PFSK-1 (cell line): Measurements from ENCODE around the gene ARHGAP10.

Experiments
- POLR2AphosphoS5 ChIP-seq: IDR thresholded peaks from 2 replicates; pipeline ENCODE4 v1.6.1; 2012; ENCODE audit warnings: low read depth, mild to moderate bottlenecking, control low read depth, low read length, moderate library complexity
- TAF1 ChIP-seq: IDR thresholded peaks from 2 replicates; pipeline ENCODE4 v1.6.1; 2012; ENCODE audit warnings: low read length, control low read depth, borderline replicate concordance; ENCODE audit not compliant: insufficient read depth
- TF ChIP-seq, protein P1 (sequence below), 2 experiments: IDR thresholded peaks; 2 replicates each; pipeline versions ENCODE4 v1.6.1 to v1.8.0; 2011 to 2012; ENCODE audit warnings: low read depth in 2 of 2, low read length in 2 of 2, control low read depth in 1 of 2, inconsistent platforms in 1 of 2, mild to moderate bottlenecking in 1 of 2, moderate library complexity in 1 of 2; ENCODE audit not compliant: insufficient read depth in 1 of 2

DNA sequence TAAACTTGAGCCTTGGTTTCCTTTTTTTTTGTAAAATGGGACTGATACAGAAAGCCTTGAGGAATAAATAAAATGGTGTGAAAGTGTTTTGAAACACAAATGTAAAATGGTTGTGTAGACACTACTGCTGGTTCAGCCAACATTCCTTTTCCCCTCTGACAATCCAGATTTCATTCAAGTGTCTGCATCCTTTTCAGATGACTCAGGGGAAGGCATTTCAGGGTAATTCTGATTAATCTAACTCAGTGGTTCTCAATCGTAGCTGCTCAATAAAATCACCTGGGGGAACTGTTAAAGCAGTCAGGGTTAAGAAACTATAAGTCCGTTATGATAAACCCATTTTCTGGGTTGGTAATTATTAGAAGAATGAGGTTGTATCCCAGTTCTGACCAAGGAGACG, 4.6 kb downstream of the ARHGAP10 start:
- TF ChIP-seq TAF1: no peak
- no peak for TF ChIP-seq POLR2AphosphoS5
- TF ChIP-seq, protein P1, sequence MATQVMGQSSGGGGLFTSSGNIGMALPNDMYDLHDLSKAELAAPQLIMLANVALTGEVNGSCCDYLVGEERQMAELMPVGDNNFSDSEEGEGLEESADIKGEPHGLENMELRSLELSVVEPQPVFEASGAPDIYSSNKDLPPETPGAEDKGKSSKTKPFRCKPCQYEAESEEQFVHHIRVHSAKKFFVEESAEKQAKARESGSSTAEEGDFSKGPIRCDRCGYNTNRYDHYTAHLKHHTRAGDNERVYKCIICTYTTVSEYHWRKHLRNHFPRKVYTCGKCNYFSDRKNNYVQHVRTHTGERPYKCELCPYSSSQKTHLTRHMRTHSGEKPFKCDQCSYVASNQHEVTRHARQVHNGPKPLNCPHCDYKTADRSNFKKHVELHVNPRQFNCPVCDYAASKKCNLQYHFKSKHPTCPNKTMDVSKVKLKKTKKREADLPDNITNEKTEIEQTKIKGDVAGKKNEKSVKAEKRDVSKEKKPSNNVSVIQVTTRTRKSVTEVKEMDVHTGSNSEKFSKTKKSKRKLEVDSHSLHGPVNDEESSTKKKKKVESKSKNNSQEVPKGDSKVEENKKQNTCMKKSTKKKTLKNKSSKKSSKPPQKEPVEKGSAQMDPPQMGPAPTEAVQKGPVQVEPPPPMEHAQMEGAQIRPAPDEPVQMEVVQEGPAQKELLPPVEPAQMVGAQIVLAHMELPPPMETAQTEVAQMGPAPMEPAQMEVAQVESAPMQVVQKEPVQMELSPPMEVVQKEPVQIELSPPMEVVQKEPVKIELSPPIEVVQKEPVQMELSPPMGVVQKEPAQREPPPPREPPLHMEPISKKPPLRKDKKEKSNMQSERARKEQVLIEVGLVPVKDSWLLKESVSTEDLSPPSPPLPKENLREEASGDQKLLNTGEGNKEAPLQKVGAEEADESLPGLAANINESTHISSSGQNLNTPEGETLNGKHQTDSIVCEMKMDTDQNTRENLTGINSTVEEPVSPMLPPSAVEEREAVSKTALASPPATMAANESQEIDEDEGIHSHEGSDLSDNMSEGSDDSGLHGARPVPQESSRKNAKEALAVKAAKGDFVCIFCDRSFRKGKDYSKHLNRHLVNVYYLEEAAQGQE (IDR thresholded peaks at IDR 0.05; ENCODE audit: insufficient read depth in 1 of 2, low read depth in 2 of 2, low read length in 2 of 2): no peak
